ENCODE results near the gene CTNND1. TPM values are rescaled to one million over a fixed set of nuclear protein-coding genes. Genes with fewer than 3 reads are reported as not detected.

CTNND1 gene
- total and polyA plus RNA-seq, 3 experiments from 2014 or later, result 0.95 to 4.4 (median 3.1) TPM

DNA sequence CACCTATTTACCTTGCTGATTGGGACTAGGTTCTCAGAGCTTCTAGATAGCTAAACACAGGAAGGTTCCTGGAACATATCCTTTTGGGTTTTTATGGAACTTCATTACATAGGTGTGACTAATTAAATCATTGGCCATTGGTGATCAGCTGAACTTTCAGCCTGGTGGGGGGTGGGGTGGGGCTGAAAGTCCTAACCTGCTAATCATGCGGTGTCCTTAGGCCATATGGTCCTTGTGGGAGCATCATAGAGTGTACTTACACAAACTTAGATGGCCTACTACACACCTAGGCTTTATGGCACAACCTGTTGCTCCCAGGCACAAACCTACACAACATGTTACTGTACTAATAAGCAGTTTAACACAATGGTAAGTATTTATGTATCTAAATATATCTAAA lies 28.9 kb upstream of the CTNND1 start:
- H3K4me1 Mint-ChIP-seq, result peaks cover 6 to 35% (median 23%) of the 10 kb centered on the region in 3 donors
- DNase-seq, result no peak
- peaks cover 5% of the 10 kb centered on the region for H3K36me3 ChIP-seq (ENCODE audit: insufficient read depth, low read length)
- H3K4me3 ChIP-seq (ENCODE audit: low read length), result no peak overlapping the region
- H3K4me3 Mint-ChIP-seq, result no peak overlapping the region
- H3K9me3 Mint-ChIP-seq, result no peaks in the 10 kb centered on the region
- POLR2A ChIA-PET, result no interaction called here
- H3K27me3 ChIP-seq (ENCODE audit: insufficient read depth, low read length, poor library complexity, severe bottlenecking), result no peaks in the 10 kb centered on the region
- no peak overlapping the region for H3K27ac ChIP-seq (ENCODE audit: low read depth, low read length)
- no peaks in the 10 kb centered on the region for H3K4me1 ChIP-seq (ENCODE audit: insufficient read depth, low read length)
- H3K27ac Mint-ChIP-seq, result no peak overlapping the region
- no peaks in the 10 kb centered on the region for H3K9me3 ChIP-seq (ENCODE audit: low read length)
- CTCF ChIA-PET, result interaction anchor here (0.9 kb wide), 1 partner anchor 68 kb away, joined by 3 read pairs; no protein-coding TSS in a partner anchor
- peaks cover 0 to 38% (median 5%) of the 10 kb centered on the region in 3 donors for H3K36me3 Mint-ChIP-seq
- no peaks in the 10 kb centered on the region for H3K27me3 Mint-ChIP-seq

DNA sequence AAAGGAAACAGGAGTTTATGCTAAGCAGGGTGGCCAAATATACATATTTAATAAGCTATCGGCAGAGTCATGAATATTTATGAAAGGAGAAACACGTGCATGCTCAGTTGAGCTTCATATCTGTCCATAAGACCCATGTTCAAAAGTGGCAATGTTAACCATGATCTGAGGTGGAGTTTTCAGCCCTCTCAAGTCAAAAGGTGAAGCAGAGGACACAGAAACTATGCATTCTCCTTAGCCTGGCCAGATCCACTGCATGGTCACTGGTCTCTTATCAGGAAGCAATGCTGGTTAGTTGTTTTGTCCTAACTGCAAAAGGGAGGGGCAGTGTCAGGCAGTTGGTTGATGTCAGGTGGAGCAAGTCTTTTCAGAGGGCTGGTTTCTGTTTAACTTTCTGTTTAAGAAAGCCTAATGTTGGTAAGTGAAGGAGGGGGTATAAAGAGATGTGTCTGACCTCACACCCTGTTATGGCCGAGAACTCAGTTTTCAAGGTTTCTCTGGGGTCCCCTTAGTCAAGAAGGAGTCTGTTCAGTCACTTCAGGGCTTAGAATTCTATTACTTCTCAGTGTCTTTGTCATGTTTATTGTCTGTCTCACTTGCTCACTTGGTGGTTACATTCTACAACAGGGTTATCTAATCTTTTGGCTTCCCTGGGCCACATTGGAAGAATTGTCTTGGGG lies 25.8 kb upstream of the CTNND1 start:
- POLR2A ChIA-PET, result no interaction called here
- peak overlapping the region in 2 of 7 donors; percentile 3 to 45 for H3K4me3 Mint-ChIP-seq
- H3K4me1 Mint-ChIP-seq, result peaks cover 4 to 22% (median 16%) of the 10 kb centered on the region in 3 donors
- Histone ChIP-seq H3K4me3 (ENCODE audit: low read length) (no peak overlapping the region), H3K9me3 (ENCODE audit: low read length) (no peaks in the 10 kb centered on the region), H3K36me3 (ENCODE audit: insufficient read depth, low read length) (peaks cover 11% of the 10 kb centered on the region), H3K4me1 (ENCODE audit: insufficient read depth, low read length) (peaks cover 5% of the 10 kb centered on the region), H3K27ac (ENCODE audit: low read depth, low read length) (no peak overlapping the region), H3K27me3 (ENCODE audit: insufficient read depth, low read length, poor library complexity, severe bottlenecking) (no peaks in the 10 kb centered on the region)
- peak overlapping the region in 4 of 8 donors; percentile 10 to 77 (median 30) for H3K27ac Mint-ChIP-seq
- peaks cover 0 to 42% (median 11%) of the 10 kb centered on the region in 3 donors for H3K36me3 Mint-ChIP-seq
- no peak for DNase-seq
- no peaks in the 10 kb centered on the region for H3K27me3 Mint-ChIP-seq
- CTCF ChIA-PET, result interaction anchor here (1.4 kb wide), 1 partner anchor 65 kb away, joined by 4 read pairs; no protein-coding TSS in a partner anchor
- H3K9me3 Mint-ChIP-seq, result no peaks in the 10 kb centered on the region

GRCh38 chr11:57741132-57742086 lies 20.2 kb upstream of the CTNND1 start, which contains the start of gene SELENOH:
Gene SELENOH, plus strand, starts transcription at chr11:57741491. Its CDS starts 105 bp downstream, at chr11:57741596.
- Histone ChIP-seq H3K27ac (ENCODE audit: low read depth, low read length) (peak within 1 kb of the TSS; percentile 90), H3K4me1 (ENCODE audit: insufficient read depth, low read length) (peaks cover 26% of the 10 kb centered on the region), H3K36me3 (ENCODE audit: insufficient read depth, low read length) (peaks cover 28% of the 10 kb centered on the region), H3K9me3 (ENCODE audit: low read length) (no peaks in the 10 kb centered on the region), H3K27me3 (ENCODE audit: insufficient read depth, low read length, poor library complexity, severe bottlenecking) (no peaks in the 10 kb centered on the region), H3K4me3 (ENCODE audit: low read length) (peak within 1 kb of the TSS; percentile 93)
- H3K4me3 Mint-ChIP-seq, result peak within 1 kb of the TSS; percentile 92 to 100 (median 98)
- H3K27ac Mint-ChIP-seq, result peak within 1 kb of the TSS; percentile 94 to 100 (median 98)
- H3K9me3 Mint-ChIP-seq, result no peaks in the 10 kb centered on the region
- peaks cover 27 to 49% (median 40%) of the 10 kb centered on the region in 3 donors for H3K4me1 Mint-ChIP-seq
- POLR2A ChIA-PET, result interaction anchor here (0.9 to 2.4 kb wide), 7 partner anchors 14 to 784 kb away, joined by 3 to 10 read pairs (median 3); partner anchors contain the start of genes CLP1, MED19 and TMX2
- CTCF ChIA-PET, result interaction anchor here (0.9 to 2.1 kb wide), 5 partner anchors 11 to 783 kb away, joined by 4 to 16 read pairs (median 5); partner anchors contain the start of genes BTBD18 and UBE2L6
- peaks cover 0 to 72% (median 15%) of the 10 kb centered on the region in 3 donors for H3K36me3 Mint-ChIP-seq
- DNase-seq, result peak; percentile 85 to 91 (median 89)
- peaks cover 0 to 2% of the 10 kb centered on the region in 2 donors for H3K27me3 Mint-ChIP-seq

DNA sequence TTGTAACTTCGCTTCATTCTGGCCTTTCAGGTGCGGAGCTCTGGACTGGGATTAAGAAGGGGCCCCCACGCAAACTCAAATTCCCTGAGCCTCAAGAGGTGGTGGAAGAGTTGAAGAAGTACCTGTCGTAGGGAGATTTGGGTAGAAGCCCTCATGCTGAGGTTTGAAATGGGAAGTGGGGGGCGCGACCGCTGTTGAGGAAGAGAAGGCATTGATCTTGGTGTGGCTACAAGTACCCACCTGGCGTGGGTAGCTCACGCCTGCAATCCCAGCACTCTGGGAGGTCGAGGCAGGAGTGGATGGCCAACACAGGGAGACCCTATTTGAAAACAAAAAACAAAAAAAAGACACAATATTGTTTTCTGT lies 19.5 kb upstream of the CTNND1 start:
- peak overlapping the region; percentile 93 for H3K4me3 ChIP-seq (ENCODE audit: low read length)
- DNase-seq, result no peak
- Mint-ChIP-seq H3K4me1 (peaks cover 28 to 51% (median 40%) of the 10 kb centered on the region in 3 donors), H3K36me3 (peaks cover 0 to 75% (median 16%) of the 10 kb centered on the region in 3 donors), H3K27ac (peak overlapping the region; percentile 94 to 100 (median 98)), H3K4me3 (peak overlapping the region; percentile 92 to 100 (median 98)), H3K9me3 (no peaks in the 10 kb centered on the region), H3K27me3 (peaks cover 0 to 2% of the 10 kb centered on the region in 2 donors)
- POLR2A ChIA-PET, result interaction anchor here (0.6 to 2.4 kb wide), 4 partner anchors 30 to 783 kb away, joined by 3 to 10 read pairs (median 6); partner anchors contain the start of genes CLP1, MED19 and TMX2
- H3K27ac ChIP-seq (ENCODE audit: low read depth, low read length), result peak overlapping the region; percentile 90
- no peaks in the 10 kb centered on the region for H3K27me3 ChIP-seq (ENCODE audit: insufficient read depth, low read length, poor library complexity, severe bottlenecking)
- H3K4me1 ChIP-seq (ENCODE audit: insufficient read depth, low read length), result peaks cover 26% of the 10 kb centered on the region
- CTCF ChIA-PET, result interaction anchor here (0.9 to 2.1 kb wide), 5 partner anchors 10 to 782 kb away, joined by 4 to 16 read pairs (median 5); partner anchors contain the start of genes BTBD18 and UBE2L6
- H3K9me3 ChIP-seq (ENCODE audit: low read length), result no peaks in the 10 kb centered on the region
- peaks cover 28% of the 10 kb centered on the region for H3K36me3 ChIP-seq (ENCODE audit: insufficient read depth, low read length)

DNA sequence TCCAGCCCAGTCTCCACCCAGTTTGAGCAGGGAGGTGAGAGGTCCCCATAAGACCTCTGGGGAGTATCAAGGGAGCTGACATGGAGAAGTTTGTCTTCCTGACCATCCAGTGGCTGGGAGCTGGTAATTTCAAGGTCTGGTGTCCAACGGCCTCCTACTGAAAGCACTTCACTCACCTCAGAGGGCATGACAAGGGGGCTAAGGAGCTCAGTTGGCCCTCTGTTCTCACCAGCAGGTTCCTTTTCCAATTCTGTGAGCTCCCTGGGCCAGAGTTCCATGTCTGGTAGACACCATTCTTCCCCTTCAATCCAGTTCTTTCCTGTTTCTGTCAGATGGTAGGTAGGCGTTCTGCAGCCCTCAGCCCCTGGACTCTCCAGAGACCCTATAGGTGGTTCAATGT lies 17.2 kb upstream of the CTNND1 start:
- Mint-ChIP-seq H3K9me3 (no peaks in the 10 kb centered on the region), H3K36me3 (peaks cover 0 to 68% (median 12%) of the 10 kb centered on the region in 3 donors), H3K4me3 (peak overlapping the region in 4 of 7 donors; percentile 28 to 59 (median 56)), H3K27ac (peak overlapping the region in 6 of 8 donors; percentile 43 to 91 (median 76)), H3K27me3 (peaks cover 0 to 2% of the 10 kb centered on the region in 2 donors), H3K4me1 (peaks cover 30 to 58% (median 40%) of the 10 kb centered on the region in 3 donors)
- H3K27me3 ChIP-seq (ENCODE audit: insufficient read depth, low read length, poor library complexity, severe bottlenecking), result no peaks in the 10 kb centered on the region
- DNase-seq, result no peak
- H3K36me3 ChIP-seq (ENCODE audit: insufficient read depth, low read length), result peaks cover 17% of the 10 kb centered on the region
- POLR2A ChIA-PET, result no interaction called here
- H3K9me3 ChIP-seq (ENCODE audit: low read length), result no peaks in the 10 kb centered on the region
- no peak overlapping the region for H3K4me3 ChIP-seq (ENCODE audit: low read length)
- H3K4me1 ChIP-seq (ENCODE audit: insufficient read depth, low read length), result peaks cover 26% of the 10 kb centered on the region
- no peak overlapping the region for H3K27ac ChIP-seq (ENCODE audit: low read depth, low read length)
- CTCF ChIA-PET, result interaction anchor here (1.2 to 2.3 kb wide), 3 partner anchors 57 to 251 kb away, joined by 3 to 8 read pairs (median 4); partner anchors contain the start of gene UBE2L6

DNA sequence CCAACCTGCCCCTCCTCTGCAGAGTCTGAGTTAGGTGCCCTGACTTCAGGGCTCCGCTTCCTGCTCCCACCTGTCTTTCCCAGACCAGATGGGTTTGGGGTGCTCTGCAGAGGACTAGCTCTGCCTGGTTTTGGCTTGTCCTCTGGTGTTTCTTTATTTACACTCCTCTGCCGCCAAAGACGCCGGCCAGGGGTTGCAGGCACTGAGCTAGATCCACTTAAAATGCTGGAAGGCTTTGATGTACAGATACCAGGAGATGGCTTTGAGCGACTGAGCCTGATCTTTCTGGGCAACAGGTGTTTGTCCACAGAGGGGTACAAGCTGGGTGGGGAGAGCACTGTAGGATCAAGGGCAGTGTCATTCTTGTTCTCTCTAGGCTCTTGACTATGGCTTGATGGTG lies 16.4 kb upstream of the CTNND1 start:
- H3K36me3 Mint-ChIP-seq, result peaks cover 0 to 66% (median 12%) of the 10 kb centered on the region in 3 donors
- CTCF ChIA-PET, result interaction anchor here (1.2 to 2.3 kb wide), 3 partner anchors 56 to 252 kb away, joined by 3 to 8 read pairs (median 4); partner anchors contain the start of gene UBE2L6
- POLR2A ChIA-PET, result interaction anchor here (0.6 kb wide), 1 partner anchor 52 kb away, joined by 4 read pairs; no protein-coding TSS in a partner anchor

GRCh38 chr11:57746920-57747319 lies 14.7 kb upstream of the CTNND1 start:
- Mint-ChIP-seq H3K27ac (peak overlapping the region in 7 of 8 donors; percentile 11 to 87 (median 66)), H3K36me3 (peaks cover 0 to 59% (median 13%) of the 10 kb centered on the region in 3 donors), H3K27me3 (no peaks in the 10 kb centered on the region), H3K9me3 (no peaks in the 10 kb centered on the region), H3K4me1 (peaks cover 22 to 49% (median 31%) of the 10 kb centered on the region in 3 donors), H3K4me3 (peak overlapping the region in 1 of 7 donors; percentile 34)
- Histone ChIP-seq H3K27me3 (ENCODE audit: insufficient read depth, low read length, poor library complexity, severe bottlenecking) (no peaks in the 10 kb centered on the region), H3K36me3 (ENCODE audit: insufficient read depth, low read length) (peaks cover 17% of the 10 kb centered on the region), H3K27ac (ENCODE audit: low read depth, low read length) (no peak overlapping the region), H3K4me3 (ENCODE audit: low read length) (no peak overlapping the region), H3K4me1 (ENCODE audit: insufficient read depth, low read length) (peaks cover 18% of the 10 kb centered on the region), H3K9me3 (ENCODE audit: low read length) (no peaks in the 10 kb centered on the region)
- DNase-seq, result no peak
- ChIA-PET CTCF (interaction anchor here (0.7 to 1.3 kb wide), 2 partner anchors 45 to 54 kb away, joined by 3 to 4 read pairs; no protein-coding TSS in a partner anchor), POLR2A (no interaction called here)

More for the DNA sequence above, 16.4 kb upstream of the CTNND1 start:
- Histone ChIP-seq H3K27ac (ENCODE audit: low read depth, low read length) (no peak overlapping the region), H3K4me1 (ENCODE audit: insufficient read depth, low read length) (peaks cover 26% of the 10 kb centered on the region), H3K27me3 (ENCODE audit: insufficient read depth, low read length, poor library complexity, severe bottlenecking) (no peaks in the 10 kb centered on the region), H3K4me3 (ENCODE audit: low read length) (no peak overlapping the region), H3K36me3 (ENCODE audit: insufficient read depth, low read length) (peaks cover 17% of the 10 kb centered on the region), H3K9me3 (ENCODE audit: low read length) (no peaks in the 10 kb centered on the region)
- Mint-ChIP-seq H3K27me3 (peaks cover 0 to 2% of the 10 kb centered on the region in 2 donors), H3K4me1 (peaks cover 30 to 58% (median 40%) of the 10 kb centered on the region in 3 donors), H3K9me3 (no peaks in the 10 kb centered on the region), H3K4me3 (peak overlapping the region in 2 of 7 donors; percentile 19 to 51), H3K27ac (peak overlapping the region in 7 of 8 donors; percentile 54 to 91 (median 70))
- no peak for DNase-seq

Measured in CD8-positive, alpha-beta memory T cell (primary cell).